ENCODE results near the gene TCFL5.

The TCFL5 gene

GRCh38 chr20:62814060-62814708, 47.4 kb downstream of the TCFL5 start:
- H3K4me3 ChIP-seq (ENCODE audit: low read depth in 1 of 2, low read length in 2 of 2), result no peak overlapping the region
- H3K27me3 ChIP-seq (ENCODE audit: insufficient read depth, low read length, poor library complexity), result no peaks in the 10 kb centered on the region
- H3K9me3 ChIP-seq (ENCODE audit: insufficient read depth, low read length, severe bottlenecking), result no peaks in the 10 kb centered on the region
- H3K4me1 ChIP-seq (ENCODE audit: insufficient read depth, low read length), result no peaks in the 10 kb centered on the region
- no peak for TF ChIP-seq CTCF (IDR thresholded peaks at IDR 0.05; ENCODE audit: borderline replicate concordance, extremely low read depth, low read length, poor library complexity, severe bottlenecking)
- TF ChIP-seq EZH2 (IDR thresholded peaks at IDR 0.05; ENCODE audit: borderline replicate concordance, low read depth, low read length, severe bottlenecking), result no peak
- no peak overlapping the region for H3K9ac ChIP-seq (ENCODE audit: low read depth, low read length)
- H3K27ac ChIP-seq (ENCODE audit: low read length), result no peak overlapping the region
- DNase-seq (no peak), ATAC-seq (ENCODE audit: insufficient read depth, low read depth) (peak; percentile 28)
- H4K20me1 ChIP-seq (ENCODE audit: insufficient read depth, low read length), result peaks cover 62% of the 10 kb centered on the region
- H3K36me3 ChIP-seq (ENCODE audit: insufficient read depth, low read length), result peaks cover 48% of the 10 kb centered on the region
- no peak overlapping the region for H2AFZ ChIP-seq (ENCODE audit: low read depth, low read length)
- peaks cover 3% of the 10 kb centered on the region; the same call in 1 of the 2 replicates for H3K79me2 ChIP-seq (ENCODE audit: insufficient read depth, low read length)
- H3K4me2 ChIP-seq (ENCODE audit: insufficient read depth, low read length), result no peak overlapping the region

- Histone ChIP-seq H3K4me1 (ENCODE audit: insufficient read depth, low read length) (no peaks in the 10 kb centered on the region), H3K27ac (ENCODE audit: low read length) (no peak overlapping the region), H3K79me2 (ENCODE audit: insufficient read depth, low read length) (peaks cover 6% of the 10 kb centered on the region; the same call in 1 of the 2 replicates), H4K20me1 (ENCODE audit: insufficient read depth, low read length) (peaks cover 61% of the 10 kb centered on the region), H3K4me3 (ENCODE audit: low read depth in 1 of 2, low read length in 2 of 2) (no peak overlapping the region), H3K4me2 (ENCODE audit: insufficient read depth, low read length) (no peak overlapping the region), H3K27me3 (ENCODE audit: insufficient read depth, low read length, poor library complexity) (no peaks in the 10 kb centered on the region), H3K9ac (ENCODE audit: low read depth, low read length) (no peak overlapping the region), H3K36me3 (ENCODE audit: insufficient read depth, low read length) (peaks cover 54% of the 10 kb centered on the region), H2AFZ (ENCODE audit: low read depth, low read length) (no peak overlapping the region), H3K9me3 (ENCODE audit: insufficient read depth, low read length, severe bottlenecking) (no peaks in the 10 kb centered on the region)
- TF ChIP-seq EZH2 (IDR thresholded peaks at IDR 0.05; ENCODE audit: borderline replicate concordance, low read depth, low read length, severe bottlenecking), result no peak
- no peak for TF ChIP-seq CTCF (IDR thresholded peaks at IDR 0.05; ENCODE audit: borderline replicate concordance, extremely low read depth, low read length, poor library complexity, severe bottlenecking)
- ATAC-seq (ENCODE audit: insufficient read depth, low read depth) (no peak; the same call in 2 of the 3 replicates), DNase-seq (no peak)
These were observed 48.0 kb downstream of the TCFL5 start for GRCh38 chr20:62813588-62813987.

GRCh38 chr20:62812907-62813200, 48.8 kb downstream of the TCFL5 start:
- Histone ChIP-seq H2AFZ (ENCODE audit: low read depth, low read length) (no peak overlapping the region), H3K9ac (ENCODE audit: low read depth, low read length) (no peak overlapping the region), H4K20me1 (ENCODE audit: insufficient read depth, low read length) (peaks cover 67% of the 10 kb centered on the region), H3K27ac (ENCODE audit: low read length) (no peak overlapping the region), H3K79me2 (ENCODE audit: insufficient read depth, low read length) (peaks cover 13% of the 10 kb centered on the region), H3K27me3 (ENCODE audit: insufficient read depth, low read length, poor library complexity) (no peaks in the 10 kb centered on the region), H3K4me2 (ENCODE audit: insufficient read depth, low read length) (no peak overlapping the region), H3K4me1 (ENCODE audit: insufficient read depth, low read length) (peaks cover 7% of the 10 kb centered on the region), H3K36me3 (ENCODE audit: insufficient read depth, low read length) (peaks cover 61% of the 10 kb centered on the region), H3K9me3 (ENCODE audit: insufficient read depth, low read length, severe bottlenecking) (no peaks in the 10 kb centered on the region), H3K4me3 (ENCODE audit: low read depth in 1 of 2, low read length in 2 of 2) (no peak overlapping the region)
- ATAC-seq (ENCODE audit: insufficient read depth, low read depth) (no peak), DNase-seq (no peak)
- TF ChIP-seq CTCF (IDR thresholded peaks at IDR 0.05; ENCODE audit: borderline replicate concordance, extremely low read depth, low read length, poor library complexity, severe bottlenecking), result no peak
- no peak for TF ChIP-seq EZH2 (IDR thresholded peaks at IDR 0.05; ENCODE audit: borderline replicate concordance, low read depth, low read length, severe bottlenecking)

Data from DND-41 (cell line).